PFSK-1 (cell line): ENCODE measurements around the gene KASH5.

ENCODE experiments used
- POLR2AphosphoS5 ChIP-seq: IDR thresholded peaks from 2 replicates; pipeline ENCODE4 v1.6.1; 2012; ENCODE audit warnings: low read depth, mild to moderate bottlenecking, control low read depth, low read length, moderate library complexity
- SIN3A ChIP-seq: IDR thresholded peaks from 2 replicates; pipeline ENCODE4 v1.6.1; 2012; ENCODE audit warnings: mild to moderate bottlenecking, low read length, moderate library complexity, borderline replicate concordance; ENCODE audit not compliant: insufficient read depth

DNA sequence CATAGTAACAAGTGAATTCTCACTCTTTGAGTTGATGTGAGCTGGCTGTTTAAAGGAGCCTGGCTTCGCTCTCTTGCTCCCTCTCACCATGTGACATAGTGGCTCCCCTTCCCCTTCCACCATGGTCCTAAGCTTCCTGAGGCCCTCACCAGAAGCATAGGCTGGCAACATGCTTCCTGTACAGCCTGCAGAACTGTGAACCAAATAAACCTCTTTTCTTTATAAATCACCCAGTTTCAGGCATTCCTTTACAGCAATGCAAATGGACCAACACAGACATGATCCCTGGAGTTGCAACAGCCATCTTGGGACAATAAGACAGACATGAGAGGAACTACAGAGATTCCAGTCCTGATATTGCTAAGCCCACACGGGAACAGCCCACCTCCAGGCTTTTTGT is 38.5 kb upstream of the KASH5 start:
- TF ChIP-seq SIN3A (no peak), POLR2AphosphoS5 (no peak)
